LNCaP clone FGC (cell line): ENCODE data around the gene ASTN2.

Source experiments
- DNase-seq: peaks from one replicate; pipeline ENCODE4 v3.0.0-alpha.2; 2011; ENCODE audit warnings: low read depth
- H3K4me3 ChIP-seq: 2 replicates; pipeline ENCODE4 v1.5.1; 2011; ENCODE audit warnings: mild to moderate bottlenecking, low read depth, low read length, control low read depth
- CTCF ChIP-seq: IDR thresholded peaks from 2 replicates; pipeline ENCODE4 v1.5.1; 2012; ENCODE audit warnings: mild to moderate bottlenecking; ENCODE audit not compliant: control insufficient read depth, insufficient read depth; ENCODE audit errors: extremely low read depth

The ASTN2 gene

GRCh38 chr9:116484492-116485061 lies 930.3 kb downstream of the ASTN2 start:
- no peak for DNase-seq
- no peak for TF ChIP-seq CTCF
- no peak overlapping the region for H3K4me3 ChIP-seq

GRCh38 chr9:116483622-116484491 lies 931.0 kb downstream of the ASTN2 start:
- TF ChIP-seq CTCF = no peak
- H3K4me3 ChIP-seq = no peak overlapping the region
- DNase-seq = no peak

- no peak overlapping the region for H3K4me3 ChIP-seq
- no peak for DNase-seq
- TF ChIP-seq CTCF = no peak
Observed at GRCh38 chr9:116482740-116483139, 932.1 kb downstream of the ASTN2 start.

GRCh38 chr9:116480700-116481099 lies 934.2 kb downstream of the ASTN2 start:
- DNase-seq = no peak
- no peak overlapping the region for H3K4me3 ChIP-seq
- no peak for TF ChIP-seq CTCF

GRCh38 chr9:116479967-116480366 lies 934.9 kb downstream of the ASTN2 start:
- DNase-seq = no peak
- H3K4me3 ChIP-seq = no peak overlapping the region
- TF ChIP-seq CTCF = no peak

GRCh38 chr9:116479056-116479544 lies 935.8 kb downstream of the ASTN2 start:
- no peak overlapping the region for H3K4me3 ChIP-seq
- DNase-seq = no peak
- no peak for TF ChIP-seq CTCF
